Measurements from ENCODE around the gene TMEM8B.

TMEM8B gene

GRCh38 chr9:35811381-35812024 lies 17.5 kb upstream of the TMEM8B start:
- peak; percentile 30 for DNase-seq

DNA sequence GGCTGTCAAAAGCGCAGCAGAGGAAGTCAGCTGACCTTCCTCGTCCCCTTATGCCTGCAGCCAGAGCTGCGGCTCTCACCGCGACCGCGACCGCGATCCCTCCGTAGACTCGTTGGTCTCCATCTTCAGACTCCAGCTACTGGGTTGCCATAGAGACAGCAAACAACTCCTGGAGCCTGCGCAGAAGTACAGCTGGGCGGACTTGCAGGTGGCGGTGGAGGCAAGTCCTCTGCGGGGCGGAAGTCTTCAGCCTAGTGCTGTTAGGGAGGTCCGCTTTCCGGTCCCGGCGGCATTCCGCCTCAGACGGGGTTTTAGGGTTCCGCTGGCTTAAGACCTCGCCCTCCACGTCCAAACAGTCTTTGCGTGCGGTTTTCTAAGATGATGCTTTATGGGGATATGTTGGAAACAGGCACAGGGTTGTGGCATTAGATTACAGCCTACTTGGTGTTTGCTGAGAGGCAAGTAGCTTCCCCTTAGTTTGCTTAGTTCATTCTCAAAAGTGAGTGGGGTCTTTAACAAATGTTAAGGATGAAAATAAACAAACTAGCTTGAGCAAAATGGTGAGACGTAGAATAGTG lies 16.9 kb upstream of the TMEM8B start, which contains the start of gene SPAG8:
TSS of gene SPAG8 (minus strand) at position 238 of the 578 bp plus-strand sequence. CDS start at position 123, 115 bp downstream.
- DNase-seq, result peak; percentile 97

GRCh38 chr9:35813434-35814105 lies 15.5 kb upstream of the TMEM8B start:
- peak; percentile 50 for DNase-seq

DNA sequence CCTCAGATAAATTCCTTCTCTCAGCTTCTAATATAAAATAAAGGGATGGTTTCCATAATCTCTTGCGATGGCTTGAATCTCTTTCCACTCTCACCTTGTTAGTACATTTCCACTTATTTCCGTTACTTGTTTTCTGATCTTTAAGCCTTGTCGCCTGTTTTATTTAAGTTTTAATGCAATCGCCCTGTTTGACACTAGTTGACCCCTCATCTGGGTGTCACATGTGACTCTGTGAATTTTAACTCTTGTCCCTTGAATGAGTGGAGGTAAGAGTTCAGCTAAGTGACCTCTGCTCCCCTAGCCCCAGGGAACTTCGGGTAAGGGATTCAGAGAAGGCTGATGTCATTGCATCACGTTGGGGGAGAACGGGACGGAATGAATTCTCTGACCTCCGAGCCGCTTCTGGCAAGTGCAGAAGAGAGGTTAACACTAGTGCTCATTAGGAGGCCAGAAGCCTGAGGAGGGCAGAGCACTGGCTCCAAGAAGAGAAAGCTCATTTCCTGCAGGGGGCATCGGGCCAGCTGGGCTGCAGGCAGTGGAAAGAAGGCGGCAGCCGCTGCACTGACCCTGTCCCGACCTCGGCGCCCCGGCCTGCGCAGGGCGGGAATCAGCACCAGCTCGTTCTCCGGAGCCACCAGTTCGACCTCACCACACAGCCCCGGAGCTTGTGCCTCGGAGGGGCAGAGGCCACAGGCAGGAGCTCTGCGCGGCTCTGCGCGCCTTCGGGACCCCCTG lies 14.8 kb upstream of the TMEM8B start:
- DNase-seq, result peak; percentile 71

DNA sequence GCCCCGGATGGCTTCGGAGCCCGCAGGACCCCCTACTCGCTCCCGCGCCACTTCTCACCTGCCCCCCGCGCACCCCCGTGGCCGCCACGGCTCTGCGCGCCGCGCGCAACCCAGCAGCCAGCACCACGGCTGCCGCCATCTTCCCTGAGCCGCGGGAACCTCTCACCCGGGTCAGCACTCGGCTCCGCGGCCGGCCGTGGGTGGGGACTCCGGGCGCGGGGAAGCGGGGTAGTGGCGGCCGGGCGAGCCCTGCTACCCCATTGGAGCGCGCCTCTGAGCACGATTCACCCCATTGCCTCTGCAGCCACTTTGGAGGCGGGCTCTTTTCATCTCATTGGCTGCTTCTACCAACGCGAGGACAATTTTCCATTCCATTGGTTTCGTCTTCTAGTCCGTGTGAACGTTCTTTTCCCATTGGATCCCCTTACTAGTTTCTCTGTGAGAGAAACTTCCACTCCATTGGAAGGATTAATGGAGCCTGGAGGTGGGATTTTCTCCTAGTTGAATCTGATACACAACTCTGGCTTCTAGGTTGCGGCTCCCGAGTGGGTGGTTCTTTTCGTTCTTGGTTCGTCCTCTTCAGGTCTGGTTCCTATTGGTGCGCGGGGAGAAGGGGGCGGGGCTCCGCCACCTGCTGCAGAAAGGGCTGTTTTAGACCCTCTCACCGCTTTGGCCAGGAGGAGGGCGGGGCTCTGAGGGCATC lies 14.0 kb upstream of the TMEM8B start, which contains the start of gene HINT2:
TSS of gene HINT2 (minus strand) at position 202 of the 703 bp plus-strand sequence. CDS start at position 139, 63 bp downstream.
- DNase-seq, result peak; percentile 99

GRCh38 chr9:35816708-35817107 lies 12.3 kb upstream of the TMEM8B start:
- peak; percentile 19 for DNase-seq

GRCh38 chr9:35818341-35818740 lies 10.7 kb upstream of the TMEM8B start:
- no peak for DNase-seq

DNA sequence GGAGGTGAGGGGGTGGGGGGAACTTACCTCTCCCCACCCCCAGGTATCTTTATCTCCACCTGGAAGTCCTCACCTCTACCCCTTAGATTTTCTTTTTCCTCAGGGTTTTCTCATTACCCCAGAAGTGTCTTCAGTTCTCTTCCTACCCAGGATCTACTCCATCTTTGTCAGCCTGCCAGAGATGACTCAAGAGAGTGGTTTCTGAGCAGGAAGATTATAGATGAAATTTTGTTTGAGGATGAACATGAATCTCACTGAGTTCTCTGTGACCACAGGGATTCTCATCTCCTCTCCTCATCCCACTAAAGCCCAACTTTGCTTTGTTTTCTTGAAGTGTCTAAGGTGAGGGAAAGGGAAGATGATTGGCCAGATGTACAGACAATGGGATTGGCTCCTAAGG lies 9.0 kb upstream of the TMEM8B start:
- peak; percentile 74 for DNase-seq

- no peak for DNase-seq
Observed at GRCh38 chr9:35822926-35823325, 6.1 kb upstream of the TMEM8B start.

DNA sequence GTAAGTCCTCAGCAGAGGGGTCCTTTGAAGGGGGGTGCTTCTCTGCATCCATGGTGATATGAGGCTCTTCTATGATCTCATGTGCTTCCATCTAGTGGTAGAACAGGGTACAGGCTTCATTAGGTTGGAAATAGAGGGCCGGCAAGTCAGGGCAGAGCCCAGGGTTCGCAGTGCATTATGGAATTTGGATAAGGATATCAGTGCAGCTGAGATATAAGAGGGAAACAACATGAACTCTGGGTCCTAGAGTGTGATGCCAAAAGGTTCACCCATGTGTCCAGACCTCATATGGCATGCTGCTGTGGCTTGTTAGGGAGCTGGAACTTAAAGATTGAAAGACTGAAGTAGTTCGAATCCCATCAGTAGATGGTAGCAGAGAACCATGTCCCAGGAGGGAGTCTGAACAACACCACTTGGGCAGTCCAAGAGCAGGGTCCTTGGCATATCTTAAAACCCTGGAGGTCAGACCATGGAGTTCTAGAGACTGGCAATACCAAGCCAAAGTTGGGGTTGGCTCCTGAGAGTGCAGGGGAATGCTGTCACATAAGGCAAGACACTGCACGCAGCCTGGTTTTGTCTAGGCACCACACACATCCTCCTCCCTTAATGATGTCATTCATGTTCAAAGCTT lies 2.8 kb upstream of the TMEM8B start:
- DNase-seq, result peak; percentile 70

DNA sequence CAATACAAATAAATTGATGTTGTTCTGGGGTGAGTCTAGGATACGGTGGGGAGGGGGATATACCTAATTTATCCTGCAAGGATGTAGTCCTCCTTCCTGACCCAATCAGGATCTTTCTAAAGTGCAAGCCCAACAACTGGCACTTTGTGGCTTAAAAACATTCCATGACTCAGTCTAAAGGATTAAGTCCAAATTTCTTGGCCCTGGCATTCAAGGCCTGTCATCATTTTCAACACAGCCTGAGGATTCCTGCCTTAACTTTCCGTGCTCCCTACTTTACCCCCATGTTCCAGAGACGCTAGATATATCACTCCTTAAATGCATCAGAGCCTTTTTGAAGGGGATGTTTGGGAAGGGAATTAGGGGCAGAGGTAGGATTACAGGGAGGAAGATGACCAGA lies 1.5 kb upstream of the TMEM8B start:
- DNase-seq, result peak; percentile 52

- no peak for DNase-seq
Observed at GRCh38 chr9:35828716-35829083, 328 bp upstream of the TMEM8B start, which contains the start of gene FAM221B. Gene FAM221B (minus strand): TSS chr9:35828732. CDS start chr9:35826161, 2,571 bp downstream.

DNA sequence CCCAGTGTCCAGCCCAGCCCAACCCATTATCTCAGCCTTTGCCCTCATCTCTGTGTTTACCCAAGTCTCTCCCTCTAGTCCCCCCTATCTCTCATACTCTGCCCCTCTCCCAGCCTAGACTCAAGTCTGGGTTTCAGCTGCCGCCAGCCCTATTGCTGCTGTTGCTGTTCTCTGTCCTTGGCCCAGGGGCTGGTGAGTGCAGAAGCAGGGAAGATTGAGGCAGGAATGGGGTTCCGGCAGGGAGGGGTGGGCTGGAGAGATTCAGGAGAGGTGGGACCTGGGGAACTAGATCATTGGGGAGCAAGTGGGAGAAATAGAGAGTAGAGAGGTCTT lies 702 bp downstream of the TMEM8B start:
- DNase-seq, result no peak

GRCh38 chr9:35831040-35831439 lies 2.0 kb downstream of the TMEM8B start:
- DNase-seq, result no peak

DNA sequence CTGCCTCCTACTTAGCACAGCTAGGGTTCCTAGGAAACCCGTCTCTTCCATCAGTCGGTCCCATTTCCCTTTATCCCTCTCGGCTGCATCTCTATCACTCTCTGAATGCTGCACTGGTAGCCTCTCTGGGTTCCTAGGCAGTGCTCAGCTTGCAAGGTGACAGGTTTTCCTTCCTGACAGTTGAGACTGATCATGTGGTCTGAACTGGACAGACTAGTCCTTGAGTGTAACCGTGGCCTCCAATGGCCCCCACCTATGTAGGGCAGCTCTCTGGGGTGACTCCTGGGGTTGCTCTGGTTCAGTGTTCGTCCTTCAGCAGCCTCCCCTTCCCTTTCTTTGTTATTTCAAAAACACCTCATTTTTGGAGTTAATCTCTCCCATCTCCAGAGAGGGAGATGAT lies 3.8 kb downstream of the TMEM8B start:
- DNase-seq, result no peak

DNA sequence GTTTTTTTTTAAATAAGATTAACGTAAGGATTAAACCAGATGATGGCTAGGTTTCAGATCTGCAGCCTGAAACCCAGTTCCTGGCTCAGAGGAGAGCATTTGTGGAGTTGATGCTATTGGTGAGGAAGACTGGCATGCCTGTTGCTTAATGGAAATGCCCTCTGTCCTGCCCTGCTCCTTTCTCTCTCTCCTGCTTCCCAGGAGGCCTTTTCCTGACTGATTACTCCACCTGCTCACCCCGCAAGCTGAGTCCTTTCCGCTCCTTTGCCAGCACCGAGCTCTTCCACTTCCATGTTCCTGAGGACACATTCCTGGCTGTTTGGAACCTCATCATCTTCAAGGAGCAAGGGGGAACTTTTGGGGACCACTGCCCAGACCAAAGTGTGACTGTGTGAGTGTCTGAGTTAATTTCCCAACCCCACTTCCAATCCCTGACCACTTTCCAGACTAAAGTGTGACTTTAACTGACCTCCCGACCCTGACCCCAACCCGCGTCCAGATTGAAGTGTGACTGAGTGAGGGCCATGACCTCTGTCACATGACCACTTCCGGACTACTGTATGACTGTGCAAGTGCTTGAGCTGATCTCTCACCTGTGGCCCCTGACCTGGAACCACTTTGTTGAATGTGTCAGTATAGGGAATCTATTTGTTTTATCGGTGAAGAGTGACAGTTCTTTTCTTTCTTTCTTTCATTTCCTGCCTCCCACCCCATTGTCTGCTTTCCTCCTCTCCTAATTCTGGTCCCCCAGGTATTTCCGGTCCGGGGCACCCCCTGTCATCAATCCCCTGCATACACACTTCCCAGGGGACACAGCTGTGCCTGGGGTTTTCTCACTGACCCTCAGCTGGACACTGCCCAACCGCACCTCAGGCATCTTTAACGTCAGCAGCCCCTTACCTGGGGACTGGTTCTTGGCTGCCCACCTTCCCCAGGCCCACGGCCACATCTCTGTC lies 5.5 kb downstream of the TMEM8B start:
- DNase-seq, result no peak

DNA sequence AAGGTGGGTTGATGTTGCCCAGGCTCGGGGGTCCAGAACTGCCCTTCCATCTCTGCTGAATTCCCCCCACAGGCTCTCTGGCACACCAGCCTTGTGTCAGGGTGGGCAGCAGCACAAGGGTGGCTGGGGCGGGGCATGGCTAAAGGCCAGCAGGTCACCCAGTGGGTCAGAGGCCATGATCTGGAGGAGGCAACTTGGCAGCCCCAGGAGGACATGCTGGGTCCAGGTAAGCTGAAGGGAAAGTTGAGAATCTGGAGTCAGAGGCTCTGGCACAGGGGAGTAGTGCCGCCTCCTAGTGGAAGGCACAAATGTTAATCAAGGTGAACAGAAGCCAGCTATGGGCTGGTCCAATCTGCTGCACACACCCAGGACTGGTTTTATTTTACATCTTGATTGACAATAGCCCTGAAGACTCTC lies 6.2 kb downstream of the TMEM8B start:
- DNase-seq, result no peak

DNA sequence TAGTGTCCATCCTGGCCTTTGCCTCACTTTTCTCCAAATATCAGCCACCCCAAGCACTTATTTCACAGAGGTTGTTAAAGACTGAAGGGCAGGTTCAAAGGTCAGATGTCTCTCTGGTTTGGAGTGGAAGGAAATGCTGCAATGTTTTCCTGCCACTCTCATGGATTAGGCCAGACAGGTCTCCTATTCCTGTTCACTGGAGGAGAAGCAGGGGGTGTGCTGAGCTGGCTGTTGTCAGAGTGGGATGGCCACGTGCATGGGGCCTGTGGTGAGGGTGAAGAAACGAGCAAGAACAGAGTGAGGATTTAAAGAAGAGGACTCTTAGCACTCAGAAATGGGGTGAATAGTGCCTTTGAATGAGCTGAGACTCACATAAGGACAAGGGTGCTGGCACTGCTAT lies 6.7 kb downstream of the TMEM8B start:
- no peak for DNase-seq

- no peak for DNase-seq
Observed at GRCh38 chr9:35836595-35836994, 7.6 kb downstream of the TMEM8B start.

DNA sequence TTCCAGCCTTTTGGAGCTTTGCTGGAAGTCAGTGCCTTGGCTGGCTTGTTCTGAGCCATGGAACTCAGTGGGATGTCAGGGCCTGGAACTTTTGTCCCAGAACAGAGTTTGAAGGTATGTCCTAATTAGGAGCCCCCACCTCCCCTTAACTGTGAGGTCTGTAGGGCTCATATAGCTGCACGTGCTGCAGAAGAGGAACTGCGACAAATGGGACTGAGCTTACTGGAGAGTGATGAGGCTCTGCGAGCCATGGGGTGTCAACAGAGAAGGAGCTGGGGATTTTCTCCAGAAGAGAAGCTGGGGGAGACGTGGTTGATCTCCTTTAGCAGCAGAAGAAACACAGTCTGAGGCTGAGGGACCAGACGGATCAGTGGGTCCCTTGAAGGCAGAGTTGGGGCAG lies 10.9 kb downstream of the TMEM8B start:
- DNase-seq, result no peak

Data from EL (cell line).